GM18873 (cell line): ENCODE results near the gene SNHG17.
"Not testable (repeated sequence)": the region's sequence is repeated elsewhere in the genome, so short reads cannot be mapped to it uniquely, and the experiment has no call there.

Experiments
- ATAC-seq: cut with Tn5 transposase; IDR thresholded peaks from one replicate; pipeline ENCODE4 v1.9.1; 2021; ENCODE audit warnings: mild to moderate bottlenecking, moderate library complexity, moderate number of reproducible peaks; ENCODE audit not compliant: unreplicated experiment, low FRiP score

SNHG17 gene

GRCh38 chr20:38434770-38435554, at the start of gene SNHG17:
Gene SNHG17, minus strand, starts transcription at chr20:38435328.
- ATAC-seq: peak; percentile 50

- ATAC-seq: no peak
These were observed 44.5 kb upstream of the SNHG17 start for GRCh38 chr20:38479596-38479995.

GRCh38 chr20:38477747-38478146, 42.6 kb upstream of the SNHG17 start:
- no peak for ATAC-seq

GRCh38 chr20:38473367-38473795, 38.3 kb upstream of the SNHG17 start:
- no peak for ATAC-seq

GRCh38 chr20:38472513-38473366, 37.6 kb upstream of the SNHG17 start, which contains the start of gene RALGAPB:
Gene RALGAPB, plus strand, starts transcription at chr20:38472843. Its CDS starts 15,590 bp downstream, at chr20:38488433.
- peak; percentile 75 for ATAC-seq

- ATAC-seq: no peak
These were observed 36.9 kb upstream of the SNHG17 start for GRCh38 chr20:38471987-38472512.

- no peak for ATAC-seq
These were observed 36.1 kb upstream of the SNHG17 start for GRCh38 chr20:38471245-38471644.

- ATAC-seq: no peak
These were observed 31.9 kb upstream of the SNHG17 start for GRCh38 chr20:38466983-38467382.

GRCh38 chr20:38466171-38466570, 31.0 kb upstream of the SNHG17 start:
- no peak for ATAC-seq

- not testable (repeated sequence) for ATAC-seq
These were observed 26.4 kb upstream of the SNHG17 start for GRCh38 chr20:38461569-38461968.

- not testable (repeated sequence) for ATAC-seq
These were observed 26.0 kb upstream of the SNHG17 start for GRCh38 chr20:38461167-38461566.

- not testable (repeated sequence) for ATAC-seq
These were observed 25.5 kb upstream of the SNHG17 start for GRCh38 chr20:38460631-38461030.

- no peak for ATAC-seq
These were observed 25.0 kb upstream of the SNHG17 start for GRCh38 chr20:38460040-38460623.

- ATAC-seq: no peak
These were observed 23.2 kb upstream of the SNHG17 start for GRCh38 chr20:38458314-38458713.

GRCh38 chr20:38454556-38455473, 19.7 kb upstream of the SNHG17 start:
- no peak for ATAC-seq

- ATAC-seq: no peak
These were observed 18.8 kb upstream of the SNHG17 start for GRCh38 chr20:38453941-38454340.

GRCh38 chr20:38452880-38453624, 17.9 kb upstream of the SNHG17 start:
- ATAC-seq: no peak

- ATAC-seq: no peak
These were observed 15.4 kb upstream of the SNHG17 start for GRCh38 chr20:38450412-38450975.

GRCh38 chr20:38449046-38449445, 13.9 kb upstream of the SNHG17 start:
- no peak for ATAC-seq
